Measurements from ENCODE around the gene SUFU.

Gene SUFU

DNA sequence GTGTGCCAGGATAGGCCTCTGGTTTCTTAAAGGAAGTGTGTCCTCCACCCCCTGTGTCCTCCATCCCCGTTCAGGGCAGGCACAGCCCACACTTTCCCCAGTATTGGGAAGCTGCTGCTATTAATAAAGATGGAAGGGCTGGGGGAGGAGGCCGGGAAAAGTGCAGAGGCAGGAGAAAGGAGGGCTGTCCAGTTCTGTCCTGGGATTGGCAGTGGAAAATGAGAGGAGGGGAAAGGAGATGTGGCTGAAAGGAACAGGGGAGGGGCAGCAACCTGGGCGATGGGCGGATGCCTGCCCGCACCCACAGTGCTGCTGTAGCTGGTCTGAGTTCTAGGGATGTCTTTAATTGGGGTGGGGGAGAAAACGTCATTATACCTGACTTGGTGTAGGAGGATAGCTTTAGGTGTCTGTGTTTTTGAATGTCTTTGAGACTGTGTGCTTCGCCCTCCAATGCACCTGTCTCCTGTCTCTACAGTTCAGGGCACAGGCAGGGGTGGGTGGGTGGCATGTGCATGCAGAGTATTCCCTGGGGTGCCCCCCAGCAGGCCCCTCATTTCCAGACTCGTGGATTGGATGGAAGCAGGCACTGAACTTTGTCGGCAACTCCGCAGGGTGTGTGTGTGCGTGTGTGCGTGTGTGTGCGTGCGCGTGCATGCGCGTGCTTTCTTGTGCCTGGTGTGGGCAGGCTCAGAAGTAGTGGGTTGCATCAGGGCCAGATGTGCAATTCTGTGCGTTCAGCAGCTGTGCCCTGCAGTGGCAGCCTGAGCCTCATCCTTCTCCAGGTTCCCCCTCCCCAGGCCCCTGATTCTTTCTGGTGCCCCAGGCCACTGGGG lies 143.1 kb downstream of the SUFU start:
- Histone ChIP-seq H3K36me3 (ENCODE audit: insufficient read depth, low read length) (no peaks in the 10 kb centered on the region), H3K27ac (ENCODE audit: low read depth, low read length) (peak overlapping the region; percentile 93), H3K79me2 (ENCODE audit: control insufficient read depth, insufficient read depth, low read length, unreplicated experiment) (peaks cover 78% of the 10 kb centered on the region), H3K27me3 (ENCODE audit: insufficient read depth, low read length) (no peaks in the 10 kb centered on the region), H2AFZ (ENCODE audit: low read length, unreplicated experiment) (no peak overlapping the region), H3K4me1 (ENCODE audit: control insufficient read depth, insufficient read depth, low read length, unreplicated experiment) (peaks cover 30% of the 10 kb centered on the region), H3K4me3 (ENCODE audit: low read depth, low read length) (peak overlapping the region; percentile 88)

DNA sequence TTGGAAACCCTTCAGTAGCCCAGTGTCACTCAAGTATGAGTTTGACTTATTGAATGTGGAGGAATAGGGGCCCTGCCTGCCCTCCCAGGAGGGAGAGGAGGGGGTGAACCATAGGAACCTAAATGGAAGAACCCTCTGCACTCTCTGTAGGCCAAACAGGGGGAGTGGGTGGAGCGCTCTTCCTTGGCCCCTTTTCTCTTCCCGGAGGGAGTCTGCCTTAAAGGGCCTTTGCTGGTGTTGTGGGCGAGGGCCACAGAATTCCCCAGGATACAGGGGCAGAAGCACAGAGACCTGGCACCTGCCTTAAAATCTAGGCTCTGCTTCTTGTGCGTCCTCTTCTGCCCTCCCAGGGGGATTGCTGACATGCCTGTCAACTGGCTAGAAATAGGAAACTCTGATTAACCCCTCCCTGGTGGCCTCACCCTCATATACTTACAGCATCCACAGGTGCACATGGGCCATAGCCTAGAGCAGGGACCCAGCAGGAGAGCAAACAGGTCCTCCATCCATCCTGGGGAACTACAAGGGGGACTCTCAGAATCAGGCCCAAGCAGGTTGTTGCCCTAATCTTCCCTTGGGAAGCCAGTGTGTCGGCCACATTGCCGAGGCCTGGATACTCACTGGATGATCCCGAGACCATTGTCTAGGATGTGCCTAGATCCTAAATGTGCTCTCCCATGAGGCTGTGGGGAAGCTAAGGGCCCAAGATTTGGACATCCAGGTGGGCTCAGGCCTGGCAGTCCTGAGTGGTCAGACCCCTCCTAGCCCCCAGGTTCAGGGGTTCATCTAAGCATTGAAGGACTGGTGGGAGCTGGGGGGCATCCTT lies 143.9 kb downstream of the SUFU start:
- Histone ChIP-seq H2AFZ (ENCODE audit: low read length, unreplicated experiment) (no peak overlapping the region), H3K36me3 (ENCODE audit: insufficient read depth, low read length) (0 out of 2 replicates have a peak, but pooled peaks cover 3% of the 10 kb centered on the region), H3K79me2 (ENCODE audit: control insufficient read depth, insufficient read depth, low read length, unreplicated experiment) (peaks cover 85% of the 10 kb centered on the region), H3K27me3 (ENCODE audit: insufficient read depth, low read length) (no peaks in the 10 kb centered on the region), H3K4me1 (ENCODE audit: control insufficient read depth, insufficient read depth, low read length, unreplicated experiment) (peaks cover 30% of the 10 kb centered on the region), H3K27ac (ENCODE audit: low read depth, low read length) (no peak overlapping the region), H3K4me3 (ENCODE audit: low read depth, low read length) (peak overlapping the region; percentile 88)

DNA sequence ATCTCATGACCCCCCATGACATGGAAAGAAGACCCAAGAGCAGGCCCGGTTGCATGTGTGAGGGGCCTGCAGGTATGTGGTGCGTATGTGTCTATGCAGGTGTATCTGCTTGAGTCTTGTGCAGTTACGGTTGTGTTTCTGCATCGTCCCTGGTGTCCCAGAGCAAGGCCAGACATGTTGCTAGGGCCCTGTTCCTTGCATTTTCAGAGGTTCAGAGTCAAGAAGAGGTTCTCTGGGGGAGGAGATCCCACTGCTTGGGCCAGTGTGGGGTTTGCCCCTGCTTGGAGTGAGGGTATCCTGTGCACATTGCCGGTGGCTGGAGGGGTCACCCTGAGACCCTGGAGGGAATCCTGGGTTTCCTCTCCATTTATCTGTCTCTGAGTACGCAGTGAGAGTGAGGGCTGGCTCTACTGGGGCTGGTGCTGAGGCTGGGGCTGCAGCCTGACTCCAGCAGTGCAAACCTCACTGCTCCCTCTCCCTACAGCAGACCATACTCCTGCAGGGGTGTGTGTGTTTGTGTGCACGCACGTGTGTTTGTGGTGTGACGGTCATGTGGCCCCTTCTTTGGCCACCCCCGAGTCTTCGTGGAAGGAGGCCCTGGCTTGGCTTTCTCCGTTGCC lies 144.6 kb downstream of the SUFU start:
- Histone ChIP-seq H3K36me3 (ENCODE audit: insufficient read depth, low read length) (0 out of 2 replicates have a peak, but pooled peaks cover 3% of the 10 kb centered on the region), H3K4me1 (ENCODE audit: control insufficient read depth, insufficient read depth, low read length, unreplicated experiment) (peaks cover 30% of the 10 kb centered on the region), H3K27ac (ENCODE audit: low read depth, low read length) (no peak overlapping the region), H3K4me3 (ENCODE audit: low read depth, low read length) (peak overlapping the region; percentile 88), H2AFZ (ENCODE audit: low read length, unreplicated experiment) (no peak overlapping the region), H3K27me3 (ENCODE audit: insufficient read depth, low read length) (no peaks in the 10 kb centered on the region), H3K79me2 (ENCODE audit: control insufficient read depth, insufficient read depth, low read length, unreplicated experiment) (peaks cover 90% of the 10 kb centered on the region)

DNA sequence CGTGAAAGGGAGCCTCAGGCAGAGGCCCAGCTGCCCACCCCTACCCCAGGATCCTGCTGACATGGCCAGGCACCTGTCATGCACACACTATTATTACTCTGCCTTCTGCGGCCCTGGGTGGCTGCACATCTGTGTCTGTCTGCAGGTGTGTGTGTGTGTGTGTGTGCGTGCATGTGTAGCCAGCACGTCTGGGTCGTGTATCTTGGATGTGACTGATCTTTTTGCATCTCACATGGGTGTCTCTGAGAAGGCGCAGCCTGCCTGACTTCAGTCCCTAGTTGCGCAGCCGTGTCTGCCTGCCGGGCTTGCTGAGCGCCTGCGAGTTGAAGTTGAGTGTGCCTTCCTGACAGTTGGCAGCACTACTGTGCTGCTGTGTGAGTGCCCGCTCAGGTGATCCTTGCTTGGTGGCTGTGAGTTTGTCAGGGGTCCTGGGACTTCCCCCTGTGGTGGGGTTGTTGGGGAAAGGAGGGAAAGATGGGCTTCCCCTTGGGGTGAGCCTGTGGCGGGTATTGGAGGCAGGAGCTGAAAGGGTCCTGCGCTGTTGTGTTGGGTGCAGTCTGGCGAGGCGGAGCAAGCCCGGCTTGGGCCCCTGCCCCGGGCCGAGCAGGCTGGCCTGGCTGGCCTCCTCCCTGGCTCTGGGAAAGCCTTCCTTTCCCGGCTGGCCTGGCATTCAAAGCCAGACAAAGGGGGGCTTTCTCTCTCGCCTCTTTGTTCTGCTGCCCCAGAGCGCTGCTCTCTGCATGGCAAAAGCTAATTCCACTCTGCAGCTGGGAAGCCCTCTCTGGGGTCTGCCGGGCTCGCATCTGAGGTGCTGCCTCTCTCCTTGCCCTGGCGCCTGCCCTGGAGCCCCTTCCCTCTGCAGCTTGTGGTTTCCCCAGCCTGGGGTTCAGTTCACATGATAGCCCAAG lies 145.4 kb downstream of the SUFU start:
- Histone ChIP-seq H3K4me3 (ENCODE audit: low read depth, low read length) (peak overlapping the region; percentile 88), H3K27me3 (ENCODE audit: insufficient read depth, low read length) (no peaks in the 10 kb centered on the region), H3K27ac (ENCODE audit: low read depth, low read length) (no peak overlapping the region), H3K4me1 (ENCODE audit: control insufficient read depth, insufficient read depth, low read length, unreplicated experiment) (peaks cover 30% of the 10 kb centered on the region), H2AFZ (ENCODE audit: low read length, unreplicated experiment) (no peak overlapping the region), H3K79me2 (ENCODE audit: control insufficient read depth, insufficient read depth, low read length, unreplicated experiment) (peaks cover 91% of the 10 kb centered on the region), H3K36me3 (ENCODE audit: insufficient read depth, low read length) (peaks cover 8% of the 10 kb centered on the region; the same call in 1 of the 2 replicates)

DNA sequence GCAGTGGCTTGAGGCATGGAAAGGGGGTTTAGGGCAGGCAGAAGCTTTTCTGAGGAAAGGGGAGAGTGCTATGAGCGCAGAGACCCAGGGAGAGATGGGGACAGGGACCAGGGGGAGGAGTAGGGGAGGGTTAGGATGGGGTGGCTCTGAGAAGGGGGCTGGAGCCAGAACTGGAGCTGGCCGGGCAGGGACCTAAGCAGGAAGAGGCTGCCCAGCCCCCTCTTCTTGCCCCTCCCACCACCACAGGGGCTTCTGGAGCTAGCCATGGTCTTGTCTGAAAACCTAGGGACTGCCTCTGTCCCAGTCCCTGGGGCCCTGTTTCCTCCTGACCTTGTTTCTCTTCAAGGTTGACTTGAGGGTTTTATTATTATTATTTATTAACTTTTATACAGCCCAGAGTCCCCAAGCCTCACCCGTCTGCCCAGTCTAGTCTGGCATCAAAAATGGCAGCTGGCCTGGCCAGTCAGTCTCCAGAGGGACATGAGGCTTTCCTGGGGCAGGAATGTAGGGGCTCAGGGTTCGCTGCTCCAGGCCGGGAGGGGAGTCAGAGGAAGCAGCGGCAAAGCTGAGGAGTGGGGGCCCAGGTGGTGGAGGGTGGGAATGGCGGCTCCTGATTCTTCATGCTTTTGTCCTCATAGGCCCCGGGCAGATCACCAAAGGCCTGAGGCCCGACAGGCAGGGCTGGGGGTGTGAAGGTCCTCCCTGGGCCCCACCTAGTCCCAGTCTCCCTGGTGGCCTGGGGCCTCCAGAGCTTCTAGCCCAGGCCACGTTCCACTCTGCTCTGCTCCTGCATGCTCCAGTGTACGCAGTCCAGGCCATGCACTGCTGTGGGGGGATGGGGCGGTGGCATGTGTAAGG lies 146.3 kb downstream of the SUFU start:
- Histone ChIP-seq H3K27me3 (ENCODE audit: insufficient read depth, low read length) (no peaks in the 10 kb centered on the region), H3K27ac (ENCODE audit: low read depth, low read length) (no peak overlapping the region), H3K79me2 (ENCODE audit: control insufficient read depth, insufficient read depth, low read length, unreplicated experiment) (peaks cover 82% of the 10 kb centered on the region), H2AFZ (ENCODE audit: low read length, unreplicated experiment) (no peak overlapping the region), H3K4me3 (ENCODE audit: low read depth, low read length) (no peak overlapping the region), H3K36me3 (ENCODE audit: insufficient read depth, low read length) (peaks cover 8% of the 10 kb centered on the region; the same call in 1 of the 2 replicates), H3K4me1 (ENCODE audit: control insufficient read depth, insufficient read depth, low read length, unreplicated experiment) (peaks cover 30% of the 10 kb centered on the region)

DNA sequence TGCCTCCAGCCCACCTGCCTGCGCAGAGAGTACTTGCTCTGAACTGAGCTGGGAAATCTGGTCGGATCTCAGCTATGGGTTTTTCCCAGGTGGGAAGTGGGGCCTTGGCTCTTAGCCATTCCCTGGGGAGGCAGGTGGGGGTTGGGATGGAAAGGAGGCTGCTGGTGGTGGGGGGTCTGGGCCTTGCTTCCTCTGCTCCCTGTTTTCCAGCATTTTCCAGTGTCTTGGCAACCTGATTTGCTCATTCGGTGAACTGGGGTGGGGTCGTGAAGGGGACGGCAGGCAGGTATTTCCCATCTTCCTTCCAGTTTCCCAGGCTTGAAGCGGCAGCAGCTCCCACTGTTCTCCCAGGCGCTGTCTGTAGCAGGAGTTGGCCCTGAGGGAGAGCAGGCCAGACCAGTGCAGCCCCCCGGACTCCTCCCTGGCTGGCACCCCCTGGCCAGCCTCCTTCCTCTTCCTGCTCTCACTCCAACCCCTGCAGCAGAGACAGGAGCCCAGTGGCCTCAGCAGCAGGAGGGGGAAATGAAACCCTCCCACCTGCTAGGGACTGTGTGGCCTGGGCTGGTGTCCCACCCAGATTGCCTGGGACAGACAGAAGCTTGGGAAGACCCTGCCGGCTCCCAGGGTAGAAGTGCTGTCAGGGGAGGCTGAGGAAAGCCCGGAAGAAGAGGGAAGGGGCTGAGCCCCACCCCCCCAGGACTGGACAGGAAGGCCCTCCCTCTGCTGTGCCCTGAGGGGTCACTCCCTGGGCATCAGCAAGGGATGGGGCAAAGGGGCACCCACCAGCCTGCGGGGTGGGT lies 147.1 kb downstream of the SUFU start:
- H3K4me1 ChIP-seq (ENCODE audit: control insufficient read depth, insufficient read depth, low read length, unreplicated experiment): peaks cover 30% of the 10 kb centered on the region
- peaks cover 8% of the 10 kb centered on the region; the same call in 1 of the 2 replicates for H3K36me3 ChIP-seq (ENCODE audit: insufficient read depth, low read length)
- H3K27me3 ChIP-seq (ENCODE audit: insufficient read depth, low read length): no peaks in the 10 kb centered on the region
- no peak overlapping the region for H2AFZ ChIP-seq (ENCODE audit: low read length, unreplicated experiment)
- H3K79me2 ChIP-seq (ENCODE audit: control insufficient read depth, insufficient read depth, low read length, unreplicated experiment): peaks cover 74% of the 10 kb centered on the region
- no peak overlapping the region for H3K4me3 ChIP-seq (ENCODE audit: low read depth, low read length)
- no peak overlapping the region for H3K27ac ChIP-seq (ENCODE audit: low read depth, low read length)

DNA sequence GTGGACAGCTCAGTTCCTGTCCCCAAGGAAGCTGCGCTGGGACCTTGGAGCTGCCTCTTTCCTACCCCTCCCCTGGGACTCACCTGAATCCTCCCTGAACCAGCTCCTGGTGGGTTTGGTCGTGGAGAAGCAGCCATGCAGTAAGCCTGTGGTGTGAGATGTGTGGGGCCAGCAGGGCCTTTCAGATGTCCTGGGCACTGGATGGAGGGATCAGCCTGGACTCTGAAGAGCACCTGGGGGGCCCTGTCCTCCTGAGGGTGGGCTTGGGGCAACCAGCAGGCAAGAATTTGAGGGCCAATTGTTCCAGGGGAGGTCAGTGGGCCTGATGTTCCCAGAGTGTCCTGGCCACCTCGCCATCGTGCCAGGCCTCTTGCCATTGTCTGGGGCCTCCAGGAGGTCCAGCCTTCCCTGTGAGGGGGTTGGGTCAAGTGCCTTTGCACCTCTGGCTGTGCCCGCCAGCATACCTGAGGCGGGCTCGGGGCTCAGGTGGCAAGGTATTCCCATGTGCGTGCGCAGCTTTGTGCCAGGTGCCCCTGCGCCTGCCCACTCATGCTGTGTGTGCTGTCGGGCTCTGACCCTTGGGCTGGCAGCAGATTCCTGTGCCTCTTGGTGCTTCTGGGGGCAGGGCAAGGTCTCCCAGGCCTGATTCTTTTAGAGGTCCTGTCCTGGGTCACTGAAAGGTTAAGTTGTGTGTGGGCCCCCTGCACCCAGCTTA lies 147.8 kb downstream of the SUFU start:
- H3K36me3 ChIP-seq (ENCODE audit: insufficient read depth, low read length): peaks cover 12% of the 10 kb centered on the region; the same call in 1 of the 2 replicates
- no peaks in the 10 kb centered on the region for H3K27me3 ChIP-seq (ENCODE audit: insufficient read depth, low read length)

DNA sequence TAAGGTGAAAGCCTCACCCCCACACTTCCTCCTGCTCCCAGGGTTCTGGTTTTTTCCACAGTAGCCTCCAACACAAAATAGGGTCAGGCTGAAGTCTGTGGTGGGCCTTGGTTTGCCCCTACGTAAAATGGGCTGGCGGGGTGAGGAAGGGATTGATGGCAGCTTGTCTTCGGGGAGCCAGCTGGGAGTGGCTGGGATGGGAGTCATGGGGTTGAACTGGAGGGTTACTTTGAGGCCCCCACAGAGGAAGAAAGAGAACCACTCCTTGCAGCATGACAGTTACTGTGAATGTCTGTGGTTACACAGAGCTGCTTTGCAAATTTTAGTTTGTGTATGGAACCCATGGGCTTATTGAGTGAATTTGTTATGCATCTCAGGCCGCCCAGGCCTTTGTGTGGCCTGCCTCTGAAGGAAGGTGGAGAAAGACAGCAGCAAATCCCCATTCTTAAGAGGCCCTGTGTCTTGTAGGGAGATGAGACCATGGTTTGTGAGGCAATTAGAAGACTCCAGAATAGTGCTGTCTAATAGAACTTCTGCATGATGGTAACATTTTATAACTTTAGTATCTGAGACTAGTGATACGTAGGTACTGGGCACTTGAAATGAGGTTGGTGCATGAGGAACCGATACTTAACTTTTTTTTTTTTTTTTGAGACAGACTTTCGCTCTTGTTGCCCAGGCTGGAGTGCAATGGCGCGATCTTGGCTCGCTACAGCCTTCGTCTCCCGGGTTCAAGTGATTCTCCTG lies 148.6 kb downstream of the SUFU start:
- no peak overlapping the region for H2AFZ ChIP-seq (ENCODE audit: low read length, unreplicated experiment)
- no peak overlapping the region for H3K27ac ChIP-seq (ENCODE audit: low read depth, low read length)
- H3K27me3 ChIP-seq (ENCODE audit: insufficient read depth, low read length): no peaks in the 10 kb centered on the region
- peaks cover 12% of the 10 kb centered on the region; the same call in 1 of the 2 replicates for H3K36me3 ChIP-seq (ENCODE audit: insufficient read depth, low read length)
- peaks cover 24% of the 10 kb centered on the region for H3K4me1 ChIP-seq (ENCODE audit: control insufficient read depth, insufficient read depth, low read length, unreplicated experiment)
- peaks cover 64% of the 10 kb centered on the region for H3K79me2 ChIP-seq (ENCODE audit: control insufficient read depth, insufficient read depth, low read length, unreplicated experiment)
- no peak overlapping the region for H3K4me3 ChIP-seq (ENCODE audit: low read depth, low read length)

More for the DNA sequence above, 147.8 kb downstream of the SUFU start:
- H3K4me3 ChIP-seq (ENCODE audit: low read depth, low read length): no peak overlapping the region
- no peak overlapping the region for H3K27ac ChIP-seq (ENCODE audit: low read depth, low read length)
- H3K79me2 ChIP-seq (ENCODE audit: control insufficient read depth, insufficient read depth, low read length, unreplicated experiment): peaks cover 71% of the 10 kb centered on the region
- H2AFZ ChIP-seq (ENCODE audit: low read length, unreplicated experiment): no peak overlapping the region
- H3K4me1 ChIP-seq (ENCODE audit: control insufficient read depth, insufficient read depth, low read length, unreplicated experiment): peaks cover 30% of the 10 kb centered on the region

Data from ACC112 (cell line).